SU-DHL-6 (cell line): ENCODE results near the gene FAM20C.

ENCODE experiments used
- EZH2phosphoT487 ChIP-seq: fragments of 200-600 bp; sonication (generic), shearing (Covaris generic); conservative IDR thresholded peaks from 2 replicates; pipeline ENCODE4 v1.6.1; 2018; ENCODE audit warnings: mild to moderate bottlenecking, antibody characterized with exemption, low read length, moderate library complexity, mixed read lengths
- TF ChIP-seq, protein P1 (sequence below): fragments of 200-600 bp; sonication (generic); IDR thresholded peaks from one replicate; pipeline ENCODE4 v1.5.1; 2017; ENCODE audit warnings: antibody characterized with exemption, mild to moderate bottlenecking, low read length, moderate library complexity; ENCODE audit not compliant: insufficient read depth, poor library complexity, severe bottlenecking

- TF ChIP-seq, protein P1, sequence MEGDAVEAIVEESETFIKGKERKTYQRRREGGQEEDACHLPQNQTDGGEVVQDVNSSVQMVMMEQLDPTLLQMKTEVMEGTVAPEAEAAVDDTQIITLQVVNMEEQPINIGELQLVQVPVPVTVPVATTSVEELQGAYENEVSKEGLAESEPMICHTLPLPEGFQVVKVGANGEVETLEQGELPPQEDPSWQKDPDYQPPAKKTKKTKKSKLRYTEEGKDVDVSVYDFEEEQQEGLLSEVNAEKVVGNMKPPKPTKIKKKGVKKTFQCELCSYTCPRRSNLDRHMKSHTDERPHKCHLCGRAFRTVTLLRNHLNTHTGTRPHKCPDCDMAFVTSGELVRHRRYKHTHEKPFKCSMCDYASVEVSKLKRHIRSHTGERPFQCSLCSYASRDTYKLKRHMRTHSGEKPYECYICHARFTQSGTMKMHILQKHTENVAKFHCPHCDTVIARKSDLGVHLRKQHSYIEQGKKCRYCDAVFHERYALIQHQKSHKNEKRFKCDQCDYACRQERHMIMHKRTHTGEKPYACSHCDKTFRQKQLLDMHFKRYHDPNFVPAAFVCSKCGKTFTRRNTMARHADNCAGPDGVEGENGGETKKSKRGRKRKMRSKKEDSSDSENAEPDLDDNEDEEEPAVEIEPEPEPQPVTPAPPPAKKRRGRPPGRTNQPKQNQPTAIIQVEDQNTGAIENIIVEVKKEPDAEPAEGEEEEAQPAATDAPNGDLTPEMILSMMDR: no peak
- no peak for TF ChIP-seq EZH2phosphoT487
Observed at GRCh38 chr7:212754-213153, 20.4 kb downstream of the FAM20C start.
